NCI-H2029 treated with DMSO at 0.1 percent for 48 hours (cell line): Measurements from ENCODE around the gene FASN.
"Not testable (repeated sequence)": the region's sequence is repeated elsewhere in the genome, so short reads cannot be mapped to it uniquely, and the experiment has no call there.

Experiments
- DNase-seq: peaks from one replicate; lab custom pipeline; 2025; lab: John Stamatoyannopoulos, UW

Gene FASN

GRCh38 chr17:82098169-82098938 is at the start of gene FASN:
Gene FASN (minus strand): TSS chr17:82098236. CDS start chr17:82096445, 1,791 bp downstream.
- peak; percentile 45 for DNase-seq

GRCh38 chr17:82146663-82147654 is 48.9 kb upstream of the FASN start:
- DNase-seq, result no peak

- DNase-seq, result no peak
These were observed 47.6 kb upstream of the FASN start for GRCh38 chr17:82145550-82146155.

- DNase-seq, result no peak
These were observed 45.3 kb upstream of the FASN start for GRCh38 chr17:82143333-82143732.

GRCh38 chr17:82139961-82140360 is 41.9 kb upstream of the FASN start:
- not testable (repeated sequence) for DNase-seq

GRCh38 chr17:82138511-82138992 is 40.5 kb upstream of the FASN start:
- DNase-seq, result no peak

- DNase-seq, result no peak
These were observed 36.1 kb upstream of the FASN start for GRCh38 chr17:82134101-82134500.

- DNase-seq, result peak; percentile 46
These were observed 35.3 kb upstream of the FASN start for GRCh38 chr17:82133166-82133953.

- no peak for DNase-seq
These were observed 31.1 kb upstream of the FASN start for GRCh38 chr17:82129095-82129494.

GRCh38 chr17:82128287-82128686 is 30.3 kb upstream of the FASN start:
- DNase-seq, result no peak

GRCh38 chr17:82127704-82128103 is 29.7 kb upstream of the FASN start:
- no peak for DNase-seq

GRCh38 chr17:82127315-82127595 is 29.2 kb upstream of the FASN start:
- DNase-seq, result no peak

- no peak for DNase-seq
These were observed 28.7 kb upstream of the FASN start for GRCh38 chr17:82126556-82127314.

GRCh38 chr17:82124101-82124500 is 26.1 kb upstream of the FASN start:
- DNase-seq, result no peak

- no peak for DNase-seq
These were observed 23.9 kb upstream of the FASN start for GRCh38 chr17:82121660-82122629.

GRCh38 chr17:82121246-82121645 is 23.2 kb upstream of the FASN start:
- DNase-seq, result no peak

- DNase-seq, result no peak
These were observed 22.1 kb upstream of the FASN start for GRCh38 chr17:82120148-82120547.

GRCh38 chr17:82118815-82119380 is 20.9 kb upstream of the FASN start:
- DNase-seq, result no peak

GRCh38 chr17:82118168-82118814 is 20.3 kb upstream of the FASN start:
- no peak for DNase-seq
